Dendritic cell treated with granulocyte-macrophage colony-stimulating factor and Interleukin-4, amounts not matched to agents 40 ng/mL and 50 ng/mL, for 4 days (primary cell): ENCODE data around the gene C5orf24.
"Not testable (repeated sequence)": the region's sequence is repeated elsewhere in the genome, so short reads cannot be mapped to it uniquely, and the experiment has no call there.

ENCODE experiments used
- H3K27ac Mint-ChIP-seq: one replicate; pipeline ENCODE4 v1.8.0; 2022; ENCODE audit warnings: mild to moderate bottlenecking, mixed read lengths
- H3K27me3 Mint-ChIP-seq: one replicate; pipeline ENCODE4 v1.8.0; 2022; ENCODE audit warnings: mild to moderate bottlenecking, mixed read lengths
- H3K36me3 Mint-ChIP-seq: one replicate; pipeline ENCODE4 v1.8.0; 2022; ENCODE audit warnings: low read depth, mixed read lengths
- H3K4me1 Mint-ChIP-seq: one replicate; pipeline ENCODE4 v1.8.0; 2022; ENCODE audit warnings: low read depth, mixed read lengths
- H3K4me3 Mint-ChIP-seq: one replicate; pipeline ENCODE4 v1.8.0; 2022; ENCODE audit warnings: mild to moderate bottlenecking, moderate library complexity, mixed read lengths
- H3K9me3 Mint-ChIP-seq: one replicate; pipeline ENCODE4 v1.8.0; 2022; ENCODE audit warnings: mixed read lengths
- intact Hi-C: fragments of 100-400 bp; cut with micrococcal nuclease; formaldehyde crosslinking; loops from one replicate; pipeline ENCODE4 v1.15.0; 2022

C5orf24 gene

GRCh38 chr5:134838361-134838760 lies 7.4 kb upstream of the C5orf24 start:
- H3K4me3 Mint-ChIP-seq, H3K27me3 Mint-ChIP-seq, H3K4me1 Mint-ChIP-seq, intact Hi-C loops, H3K9me3 Mint-ChIP-seq, H3K27ac Mint-ChIP-seq: not testable (repeated sequence)
- peaks cover 60% of the 10 kb centered on the region for H3K36me3 Mint-ChIP-seq

GRCh38 chr5:134840811-134841210 lies 5.0 kb upstream of the C5orf24 start:
- H3K36me3 Mint-ChIP-seq: peaks cover 54% of the 10 kb centered on the region
- peaks cover 11% of the 10 kb centered on the region for H3K4me1 Mint-ChIP-seq
- H3K4me3 Mint-ChIP-seq: no peak overlapping the region
- intact Hi-C loops: no loop called here
- H3K27me3 Mint-ChIP-seq: no peaks in the 10 kb centered on the region
- H3K27ac Mint-ChIP-seq: no peak overlapping the region
- no peaks in the 10 kb centered on the region for H3K9me3 Mint-ChIP-seq

- Mint-ChIP-seq H3K4me1 (peaks cover 21% of the 10 kb centered on the region), H3K4me3 (no peak overlapping the region), H3K36me3 (peaks cover 61% of the 10 kb centered on the region), H3K9me3 (no peaks in the 10 kb centered on the region), H3K27ac (peak overlapping the region; percentile 96), H3K27me3 (no peaks in the 10 kb centered on the region)
- intact Hi-C loops: loop anchor here (2.0 kb wide), 1 partner anchor 61 kb away; the partner anchor contains the start of gene PCBD2
Observed at GRCh38 chr5:134844252-134844651, 1.5 kb upstream of the C5orf24 start.

- no peaks in the 10 kb centered on the region for H3K9me3 Mint-ChIP-seq
- H3K4me1 Mint-ChIP-seq: peaks cover 21% of the 10 kb centered on the region
- H3K27me3 Mint-ChIP-seq: no peaks in the 10 kb centered on the region
- peaks cover 59% of the 10 kb centered on the region for H3K36me3 Mint-ChIP-seq
- intact Hi-C loops: loop anchor here (1.0 to 5.0 kb wide), 3 partner anchors 29 to 108 kb away; partner anchors contain the start of genes CAMLG, PCBD2 and TXNDC15
- peak overlapping the region; percentile 96 for H3K27ac Mint-ChIP-seq
- peak overlapping the region; percentile 87 for H3K4me3 Mint-ChIP-seq
Observed at GRCh38 chr5:134845335-134845851, 375 bp upstream of the C5orf24 start.

- H3K4me1 Mint-ChIP-seq: peaks cover 21% of the 10 kb centered on the region
- peak overlapping the region; percentile 96 for H3K27ac Mint-ChIP-seq
- H3K27me3 Mint-ChIP-seq: no peaks in the 10 kb centered on the region
- peaks cover 63% of the 10 kb centered on the region for H3K36me3 Mint-ChIP-seq
- H3K9me3 Mint-ChIP-seq: no peaks in the 10 kb centered on the region
- H3K4me3 Mint-ChIP-seq: peak overlapping the region; percentile 87
- intact Hi-C loops: loop anchor here (5.0 kb wide), 1 partner anchor 109 kb away; the partner anchor contains the start of gene CAMLG
Observed at GRCh38 chr5:134846641-134846960, 833 bp downstream of the C5orf24 start.

- H3K9me3 Mint-ChIP-seq, H3K27ac Mint-ChIP-seq, H3K27me3 Mint-ChIP-seq, H3K4me3 Mint-ChIP-seq: not testable (repeated sequence)
- H3K36me3 Mint-ChIP-seq: peaks cover 78% of the 10 kb centered on the region
- intact Hi-C loops: loop anchor here (5.0 kb wide), 1 partner anchor 112 kb away; the partner anchor contains the start of gene CAMLG
- peaks cover 21% of the 10 kb centered on the region for H3K4me1 Mint-ChIP-seq
Observed at GRCh38 chr5:134849434-134849933, 3.7 kb downstream of the C5orf24 start.

GRCh38 chr5:134851307-134851923 lies 5.6 kb downstream of the C5orf24 start:
- H3K9me3 Mint-ChIP-seq: no peaks in the 10 kb centered on the region
- H3K27ac Mint-ChIP-seq: no peak overlapping the region
- H3K36me3 Mint-ChIP-seq: peaks cover 81% of the 10 kb centered on the region
- peaks cover 11% of the 10 kb centered on the region for H3K4me1 Mint-ChIP-seq
- intact Hi-C loops: no loop called here
- no peak overlapping the region for H3K4me3 Mint-ChIP-seq
- no peaks in the 10 kb centered on the region for H3K27me3 Mint-ChIP-seq

- H3K4me3 Mint-ChIP-seq, intact Hi-C loops, H3K9me3 Mint-ChIP-seq, H3K27ac Mint-ChIP-seq, H3K27me3 Mint-ChIP-seq, H3K4me1 Mint-ChIP-seq: not testable (repeated sequence)
- H3K36me3 Mint-ChIP-seq: peaks cover 72% of the 10 kb centered on the region
Observed at GRCh38 chr5:134856465-134856864, 10.7 kb downstream of the C5orf24 start.

GRCh38 chr5:134857401-134857800 lies 11.6 kb downstream of the C5orf24 start:
- no peaks in the 10 kb centered on the region for H3K9me3 Mint-ChIP-seq
- H3K4me1 Mint-ChIP-seq: no peaks in the 10 kb centered on the region
- peaks cover 68% of the 10 kb centered on the region for H3K36me3 Mint-ChIP-seq
- no peak overlapping the region for H3K4me3 Mint-ChIP-seq
- intact Hi-C loops: no loop called here
- H3K27ac Mint-ChIP-seq: no peak overlapping the region
- H3K27me3 Mint-ChIP-seq: no peaks in the 10 kb centered on the region

GRCh38 chr5:134864707-134865106 lies 18.9 kb downstream of the C5orf24 start:
- Mint-ChIP-seq H3K9me3 (no peaks in the 10 kb centered on the region), H3K4me3 (no peak overlapping the region), H3K4me1 (no peaks in the 10 kb centered on the region), H3K27ac (no peak overlapping the region), H3K36me3 (peaks cover 20% of the 10 kb centered on the region), H3K27me3 (no peaks in the 10 kb centered on the region)
- intact Hi-C loops: no loop called here

- peaks cover 35% of the 10 kb centered on the region for H3K4me1 Mint-ChIP-seq
- peak overlapping the region; percentile 97 for H3K27ac Mint-ChIP-seq
- no peak overlapping the region for H3K4me3 Mint-ChIP-seq
- intact Hi-C loops: no loop called here
- H3K27me3 Mint-ChIP-seq: no peaks in the 10 kb centered on the region
- no peaks in the 10 kb centered on the region for H3K9me3 Mint-ChIP-seq
- H3K36me3 Mint-ChIP-seq: peaks cover 32% of the 10 kb centered on the region
Observed at GRCh38 chr5:134873494-134873893, 27.7 kb downstream of the C5orf24 start.

GRCh38 chr5:134873987-134874830 lies 28.4 kb downstream of the C5orf24 start, which contains the start of gene TXNDC15:
TSS of gene TXNDC15 (plus strand) at chr5:134874371. CDS start at chr5:134874428, 57 bp downstream.
- Mint-ChIP-seq H3K27ac (peak within 1 kb of the TSS; percentile 97), H3K36me3 (peaks cover 40% of the 10 kb centered on the region), H3K9me3 (no peaks in the 10 kb centered on the region), H3K4me1 (peaks cover 35% of the 10 kb centered on the region), H3K27me3 (no peaks in the 10 kb centered on the region), H3K4me3 (peak within 1 kb of the TSS; percentile 97)
- intact Hi-C loops: loop anchor here (1.0 to 2.0 kb wide), 2 partner anchors 29 to 31 kb away; partner anchors contain the start of genes C5orf24 and PCBD2

GRCh38 chr5:134874831-134875655 lies 29.3 kb downstream of the C5orf24 start:
- peak overlapping the region; percentile 97 for H3K27ac Mint-ChIP-seq
- peaks cover 48% of the 10 kb centered on the region for H3K36me3 Mint-ChIP-seq
- intact Hi-C loops: loop anchor here (1.0 to 2.0 kb wide), 2 partner anchors 30 kb away; partner anchors contain the start of genes C5orf24 and PCBD2
- H3K27me3 Mint-ChIP-seq: no peaks in the 10 kb centered on the region
- peak overlapping the region; percentile 97 for H3K4me3 Mint-ChIP-seq
- H3K4me1 Mint-ChIP-seq: peaks cover 42% of the 10 kb centered on the region
- H3K9me3 Mint-ChIP-seq: no peaks in the 10 kb centered on the region
